Thyroid gland (tissue), 4 donors: ENCODE measurements around the gene DAAM2. TPM values are rescaled to one million over a fixed set of nuclear protein-coding genes. Genes with fewer than 3 reads are reported as not detected.

Experiments used
- DNase-seq, 2 donors: peaks; one replicate each; pipeline ENCODE4 v3.0.0-alpha.2; 2019
- H3K27ac ChIP-seq, 3 donors: fragments of 200-600 bp; sonication (generic); 1 replicate in 2 of 3; 2 replicates in 1 of 3; pipeline ENCODE4 v1.5.1; 2016 to 2019; ENCODE audit warnings: mild to moderate bottlenecking in 1 of 3, moderate library complexity in 1 of 3
- H3K27me3 ChIP-seq: fragments of 200-600 bp; sonication (generic); one replicate; pipeline ENCODE4 v1.5.1; 2019
- H3K36me3 ChIP-seq, 2 donors: fragments of 200-600 bp; sonication (generic); one replicate each; pipeline ENCODE4 v1.5.1; 2016 to 2019
- H3K4me1 ChIP-seq, 2 donors: fragments of 200-600 bp; sonication (generic); one replicate each; pipeline ENCODE4 v1.5.1; 2017 to 2019
- H3K4me3 ChIP-seq, 3 donors: fragments of 200-600 bp; sonication (generic); replicated peaks in 1 of 3; 1 replicate in 2 of 3; 2 replicates in 1 of 3; pipeline ENCODE4 v1.5.1; 2016; ENCODE audit warnings: mild to moderate bottlenecking in 1 of 3
- H3K9me3 ChIP-seq: fragments of 200-600 bp; sonication (generic); one replicate; pipeline ENCODE4 v1.5.1; 2017
- POLR2A ChIP-seq, 2 donors: fragments of 450-650 bp; IDR thresholded peaks; one replicate each; pipeline ENCODE4 v1.6.1; 2017; ENCODE audit warnings: antibody characterized with exemption in 2 of 2, mild to moderate bottlenecking in 2 of 2, moderate library complexity in 1 of 2
- WGBS, 2 donors: methylation state at CpG; one replicate each; pipeline ENCODE4 v1.1.5; 2017; 5-methylcytosine and 5-hydroxymethylcytosine counted together
- intact Hi-C: fragments of 100-400 bp; cut with DNase I; formaldehyde crosslinking; loops from one replicate; pipeline ENCODE4 v1.15.1; 2023
- total RNA-seq, 4 donors: library from RNA; depleted of rRNA; stranded (reverse); fragments of >200 nt; gene quantifications; one replicate each; pipeline ENCODE4 v1.2.3, GENCODE V29; 2016
- TF ChIP-seq, protein P1 (sequence below), 6 experiments: fragments of 200-600 bp in 3 of 6; fragments of 450-650 bp in 3 of 6; sonication (generic) in 3 of 6; IDR thresholded peaks; one replicate each; pipeline ENCODE4 v1.5.1; 2016 to 2019; ENCODE audit warnings: antibody characterized with exemption in 6 of 6, mild to moderate bottlenecking in 2 of 6, inconsistent platforms in 1 of 6, moderate library complexity in 1 of 6

The DAAM2 gene
- total RNA-seq, 4 donors from 2014 or later: 17.8 to 37.0 (median 23.8) TPM

DNA sequence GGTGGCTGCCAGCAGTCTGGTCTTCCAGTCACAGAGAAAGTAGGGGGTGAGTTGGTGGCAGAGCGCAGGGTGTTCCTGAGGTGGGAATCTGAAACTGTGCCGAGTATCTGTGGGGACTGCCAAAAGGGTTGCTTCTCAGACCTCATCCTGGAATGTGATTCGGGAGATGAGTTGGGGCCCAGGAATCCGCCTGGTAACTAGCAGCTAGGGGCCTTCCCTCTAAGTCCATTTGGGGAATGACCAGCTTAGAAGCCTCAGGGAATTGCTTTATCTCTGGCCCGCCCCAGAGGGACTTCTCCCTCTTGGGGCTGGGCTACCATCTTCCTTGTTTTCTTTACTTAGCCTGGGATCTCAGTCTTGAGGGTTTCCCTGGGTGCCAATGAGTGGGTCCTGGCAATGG, 92.5 kb downstream of the DAAM2 start:
- Histone ChIP-seq H3K4me1 (peaks cover 14 to 48% of the 10 kb centered on the region in 2 donors), H3K27ac (peak overlapping the region in 2 of 3 donors; percentile 61 to 63), H3K27me3 (no peaks in the 10 kb centered on the region), H3K4me3 (no peak overlapping the region), H3K9me3 (no peaks in the 10 kb centered on the region), H3K36me3 (no peaks in the 10 kb centered on the region)
- TF ChIP-seq, protein P1, sequence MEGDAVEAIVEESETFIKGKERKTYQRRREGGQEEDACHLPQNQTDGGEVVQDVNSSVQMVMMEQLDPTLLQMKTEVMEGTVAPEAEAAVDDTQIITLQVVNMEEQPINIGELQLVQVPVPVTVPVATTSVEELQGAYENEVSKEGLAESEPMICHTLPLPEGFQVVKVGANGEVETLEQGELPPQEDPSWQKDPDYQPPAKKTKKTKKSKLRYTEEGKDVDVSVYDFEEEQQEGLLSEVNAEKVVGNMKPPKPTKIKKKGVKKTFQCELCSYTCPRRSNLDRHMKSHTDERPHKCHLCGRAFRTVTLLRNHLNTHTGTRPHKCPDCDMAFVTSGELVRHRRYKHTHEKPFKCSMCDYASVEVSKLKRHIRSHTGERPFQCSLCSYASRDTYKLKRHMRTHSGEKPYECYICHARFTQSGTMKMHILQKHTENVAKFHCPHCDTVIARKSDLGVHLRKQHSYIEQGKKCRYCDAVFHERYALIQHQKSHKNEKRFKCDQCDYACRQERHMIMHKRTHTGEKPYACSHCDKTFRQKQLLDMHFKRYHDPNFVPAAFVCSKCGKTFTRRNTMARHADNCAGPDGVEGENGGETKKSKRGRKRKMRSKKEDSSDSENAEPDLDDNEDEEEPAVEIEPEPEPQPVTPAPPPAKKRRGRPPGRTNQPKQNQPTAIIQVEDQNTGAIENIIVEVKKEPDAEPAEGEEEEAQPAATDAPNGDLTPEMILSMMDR (IDR thresholded peaks at IDR 0.05): no peak
- TF ChIP-seq POLR2A (IDR thresholded peaks at IDR 0.05): no peak
- no peak for DNase-seq
- intact Hi-C loops: no loop called here
- WGBS, 2 donors: 89 to 90% methylated on average over 5 of the region's 5 CpGs

DNA sequence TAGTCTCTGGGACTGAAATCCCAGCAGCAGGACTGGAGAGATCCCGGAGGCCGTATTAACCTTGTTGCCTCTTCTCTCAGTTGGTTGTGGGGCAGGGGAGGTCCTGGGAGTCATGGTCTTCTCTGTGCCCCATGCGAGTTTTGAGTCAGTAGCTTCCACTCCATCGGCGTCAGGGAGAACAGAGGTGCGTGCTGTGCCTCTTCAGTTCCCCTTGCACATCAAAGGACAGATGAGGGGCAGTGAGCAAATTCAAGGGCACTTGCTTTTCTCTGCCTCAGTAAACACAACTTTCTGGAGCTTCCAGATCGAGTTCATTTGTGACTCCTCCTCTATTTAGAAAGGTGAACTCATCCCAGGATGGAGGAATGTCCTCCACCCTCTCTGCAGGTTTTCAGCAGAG, 93.5 kb downstream of the DAAM2 start:
- peaks cover 14 to 48% of the 10 kb centered on the region in 2 donors for H3K4me1 ChIP-seq
- intact Hi-C loops: no loop called here

DNA sequence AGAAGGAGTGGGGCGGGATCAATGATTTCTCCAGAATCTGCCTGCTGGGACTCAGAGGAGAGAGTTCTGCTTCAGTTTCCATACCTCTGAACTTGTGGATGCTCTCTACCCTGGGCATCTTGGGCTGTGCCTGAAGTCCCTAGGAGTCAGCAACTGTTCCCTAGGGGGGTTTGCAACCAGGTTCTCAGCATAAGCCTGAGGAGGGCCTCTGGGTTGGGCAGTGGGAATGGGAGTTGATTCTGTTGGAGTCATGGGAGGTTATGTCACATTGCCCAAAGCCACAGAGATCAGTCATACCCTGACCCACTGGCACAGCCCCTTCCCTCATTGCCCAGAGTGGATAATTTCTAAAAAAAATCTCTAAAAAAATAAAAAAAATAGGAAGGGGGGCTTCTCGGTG, 94.7 kb downstream of the DAAM2 start:
- Histone ChIP-seq H3K27ac (peak overlapping the region in 2 of 3 donors; percentile 33 to 38), H3K4me3 (no peak overlapping the region), H3K9me3 (no peaks in the 10 kb centered on the region), H3K27me3 (no peaks in the 10 kb centered on the region), H3K4me1 (peaks cover 12 to 47% of the 10 kb centered on the region in 2 donors), H3K36me3 (no peaks in the 10 kb centered on the region)
- TF ChIP-seq POLR2A (IDR thresholded peaks at IDR 0.05): no peak
- TF ChIP-seq, protein P1 (IDR thresholded peaks at IDR 0.05): no peak
- intact Hi-C loops: no loop called here
- no peak for DNase-seq
- 78 to 95% methylated on average over 2 of the region's 2 CpGs for WGBS, 2 donors

More for the DNA sequence above, 93.5 kb downstream of the DAAM2 start:
- 36 to 45% methylated on average over 7 of the region's 7 CpGs for WGBS, 2 donors
- Histone ChIP-seq H3K9me3 (no peaks in the 10 kb centered on the region), H3K27me3 (no peaks in the 10 kb centered on the region), H3K4me3 (no peak overlapping the region), H3K36me3 (no peaks in the 10 kb centered on the region), H3K27ac (peak overlapping the region; percentile 44 to 63 (median 61))
- DNase-seq: peak; percentile 74 to 82
- TF ChIP-seq POLR2A (IDR thresholded peaks at IDR 0.05): no peak

DNA sequence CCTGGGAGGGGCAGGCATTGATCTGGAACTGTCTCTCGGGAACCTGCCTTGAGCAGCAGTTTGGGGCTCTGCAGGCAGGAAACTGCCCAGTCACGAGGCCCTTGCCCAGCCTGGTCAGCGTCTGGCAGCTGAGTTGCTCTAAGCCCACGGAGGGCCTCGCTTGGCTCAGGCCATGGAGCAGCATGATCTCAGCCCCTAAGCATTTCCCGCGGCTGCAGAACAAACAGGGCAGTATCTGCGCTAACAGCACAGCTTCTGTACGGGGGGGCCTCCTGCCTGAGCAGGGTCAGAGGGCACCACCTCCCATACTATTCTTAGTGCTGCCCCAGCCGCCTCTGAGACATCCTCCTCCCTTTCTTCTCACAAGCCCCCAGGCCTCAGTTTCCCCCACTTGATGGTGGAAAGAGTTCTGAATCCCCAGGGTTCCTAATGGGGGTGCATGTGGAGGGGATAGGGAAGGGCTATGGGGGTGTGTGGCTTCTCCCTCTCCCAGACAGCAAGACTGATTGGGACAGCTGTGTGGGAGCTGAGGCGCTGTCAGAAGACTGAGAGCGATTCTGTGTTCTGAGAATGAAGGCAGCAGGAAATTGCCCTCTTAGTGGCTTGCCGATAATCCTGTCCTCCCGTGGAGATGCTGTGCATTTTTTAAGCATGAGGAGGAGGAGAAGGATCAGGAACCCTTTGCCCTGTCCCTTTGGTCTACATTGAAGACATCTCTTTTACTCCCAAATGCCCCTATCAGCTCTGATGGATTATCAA, 95.7 kb downstream of the DAAM2 start:
- DNase-seq: peak; percentile 91 to 97
- Histone ChIP-seq H3K4me1 (peaks cover 8 to 37% of the 10 kb centered on the region in 2 donors), H3K27me3 (no peaks in the 10 kb centered on the region), H3K27ac (peak overlapping the region; percentile 38 to 64 (median 42)), H3K4me3 (no peak overlapping the region), H3K36me3 (no peaks in the 10 kb centered on the region), H3K9me3 (no peaks in the 10 kb centered on the region)
- WGBS, 2 donors: 31 to 50% methylated on average over 9 to 13 of the region's 14 CpGs
- no peak for TF ChIP-seq POLR2A (IDR thresholded peaks at IDR 0.05)
- intact Hi-C loops: no loop called here

DNA sequence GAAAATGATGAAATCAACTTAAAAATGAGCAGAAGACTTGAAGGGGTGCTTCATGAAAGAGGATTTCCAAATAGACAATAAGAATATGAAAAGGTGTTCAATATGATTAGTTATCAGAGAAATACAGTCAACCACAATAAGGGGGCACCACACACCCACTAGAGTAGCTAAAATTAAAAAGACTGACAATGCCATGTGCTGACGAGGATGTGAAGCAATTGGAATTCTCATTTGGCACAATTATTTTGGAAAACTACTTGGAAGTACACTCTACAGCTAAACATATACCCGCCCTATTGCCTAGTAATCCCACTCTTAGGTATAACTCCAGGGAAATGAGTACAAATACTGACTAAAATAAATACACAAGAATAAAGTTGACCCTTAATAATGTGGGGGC, 97.1 kb downstream of the DAAM2 start:
- Histone ChIP-seq H3K36me3 (no peaks in the 10 kb centered on the region), H3K4me3 (no peak overlapping the region), H3K27me3 (no peaks in the 10 kb centered on the region), H3K27ac (no peak overlapping the region), H3K4me1 (peaks cover 8 to 35% of the 10 kb centered on the region in 2 donors), H3K9me3 (no peaks in the 10 kb centered on the region)
- no peak for TF ChIP-seq POLR2A (IDR thresholded peaks at IDR 0.05)
- TF ChIP-seq, protein P1 (IDR thresholded peaks at IDR 0.05): no peak
- DNase-seq: no peak
- intact Hi-C loops: no loop called here
- 88 to 89% methylated on average over 2 of the region's 2 CpGs for WGBS, 2 donors

DNA sequence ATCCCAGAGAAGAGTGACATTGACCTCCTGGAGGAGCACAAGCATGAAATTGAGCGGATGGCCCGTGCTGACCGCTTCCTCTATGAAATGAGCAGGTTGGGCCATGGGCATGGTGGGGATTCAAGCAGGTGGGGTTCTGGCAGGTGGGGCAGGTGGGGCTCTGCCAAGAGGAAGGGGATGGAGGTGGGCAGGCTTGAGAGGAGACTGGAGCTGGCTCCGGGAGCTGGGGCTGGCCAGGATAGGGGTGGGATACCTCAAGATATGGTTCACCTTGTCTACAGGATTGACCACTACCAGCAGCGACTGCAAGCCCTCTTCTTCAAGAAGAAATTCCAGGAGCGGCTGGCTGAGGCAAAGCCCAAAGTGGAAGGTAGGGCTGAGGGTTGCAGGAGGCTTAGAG, 99.2 kb downstream of the DAAM2 start:
- WGBS, 2 donors: 96 to 99% methylated on average over 6 of the region's 6 CpGs
- Histone ChIP-seq H3K9me3 (no peaks in the 10 kb centered on the region), H3K4me3 (no peak overlapping the region), H3K36me3 (no peaks in the 10 kb centered on the region), H3K27ac (no peak overlapping the region), H3K4me1 (peaks cover 0 to 17% of the 10 kb centered on the region in 2 donors), H3K27me3 (no peaks in the 10 kb centered on the region)
- TF ChIP-seq, protein P1 (IDR thresholded peaks at IDR 0.05): no peak
- no peak for TF ChIP-seq POLR2A (IDR thresholded peaks at IDR 0.05)
- DNase-seq: no peak
- intact Hi-C loops: loop anchor here (10.0 kb wide), 1 partner anchor 517 kb away; no protein-coding TSS in a partner anchor
